DOHH2 (cell line): ENCODE results near the gene MGRN1.

Experiments
- H3F3A ChIP-seq: fragments of 200-600 bp; sonication (generic), shearing (Covaris generic); 2 replicates; pipeline ENCODE4 v1.6.0; 2016; ENCODE audit warnings: antibody characterized with exemption, mild to moderate bottlenecking; ENCODE audit not compliant: control insufficient read depth, insufficient read depth
- H3K27ac ChIP-seq: fragments of 200-600 bp; sonication (generic); 2 replicates; pipeline ENCODE4 v1.5.1; 2014; ENCODE audit warnings: low read depth, mild to moderate bottlenecking, low read length, moderate library complexity
- H3K27me3 ChIP-seq: fragments of 200-600 bp; sonication (generic); 2 replicates; pipeline ENCODE4 v1.6.1; 2014; ENCODE audit warnings: mild to moderate bottlenecking, low read length, mixed read lengths; ENCODE audit not compliant: control insufficient read depth
- H3K36me3 ChIP-seq: fragments of 200-600 bp; sonication (generic); 2 replicates; pipeline ENCODE4 v1.6.1; 2014; ENCODE audit warnings: mild to moderate bottlenecking, low read length, moderate library complexity, mixed read lengths; ENCODE audit not compliant: control insufficient read depth
- H3K4me1 ChIP-seq: fragments of 200-600 bp; sonication (generic); 2 replicates; pipeline ENCODE4 v1.6.1; 2014; ENCODE audit warnings: mild to moderate bottlenecking, low read length, mixed read lengths; ENCODE audit not compliant: control insufficient read depth
- H3K4me2 ChIP-seq: fragments of 200-600 bp; sonication (generic); 2 replicates; pipeline ENCODE4 v1.6.0; 2014; ENCODE audit warnings: mild to moderate bottlenecking, low read length, moderate library complexity
- H3K4me3 ChIP-seq: fragments of 200-600 bp; sonication (generic); 2 replicates; pipeline ENCODE4 v1.5.1; 2014; ENCODE audit warnings: mild to moderate bottlenecking, low read length, mixed read lengths
- H3K79me2 ChIP-seq: fragments of 200-600 bp; sonication (generic); 2 replicates; pipeline ENCODE4 v1.6.1; 2014; ENCODE audit warnings: mild to moderate bottlenecking, low read length, mixed read lengths; ENCODE audit not compliant: control insufficient read depth
- H3K9me2 ChIP-seq: fragments of 200-600 bp; sonication (generic); replicated peaks from 2 replicates; pipeline ENCODE4 v1.6.1; 2014; ENCODE audit warnings: mild to moderate bottlenecking, low read length, mixed read lengths; ENCODE audit not compliant: control insufficient read depth
- H3K9me3 ChIP-seq: fragments of 200-600 bp; sonication (generic); 2 replicates; pipeline ENCODE4 v1.6.1; 2014; ENCODE audit warnings: antibody characterized with exemption, low read length, mixed read lengths; ENCODE audit not compliant: control insufficient read depth, insufficient read depth
- H4K20me1 ChIP-seq: fragments of 200-600 bp; sonication (generic); 2 replicates; pipeline ENCODE4 v1.6.0; 2014; ENCODE audit warnings: low read depth, mild to moderate bottlenecking, antibody characterized with exemption, low read length, moderate library complexity; ENCODE audit not compliant: control insufficient read depth, insufficient read depth
- EZH2phosphoT487 ChIP-seq: fragments of 200-600 bp; sonication (generic); IDR thresholded peaks from 2 replicates; pipeline ENCODE4 v1.6.1; 2017; ENCODE audit warnings: borderline replicate concordance, mild to moderate bottlenecking, antibody characterized with exemption, low read length, moderate library complexity, mixed read lengths
- TF ChIP-seq, protein P1 (sequence below): fragments of 200-600 bp; sonication (generic); IDR thresholded peaks from one replicate; pipeline ENCODE4 v1.5.1; 2014; ENCODE audit warnings: antibody characterized with exemption, mild to moderate bottlenecking, low read depth, low read length; ENCODE audit not compliant: poor library complexity, severe bottlenecking

The MGRN1 gene

DNA sequence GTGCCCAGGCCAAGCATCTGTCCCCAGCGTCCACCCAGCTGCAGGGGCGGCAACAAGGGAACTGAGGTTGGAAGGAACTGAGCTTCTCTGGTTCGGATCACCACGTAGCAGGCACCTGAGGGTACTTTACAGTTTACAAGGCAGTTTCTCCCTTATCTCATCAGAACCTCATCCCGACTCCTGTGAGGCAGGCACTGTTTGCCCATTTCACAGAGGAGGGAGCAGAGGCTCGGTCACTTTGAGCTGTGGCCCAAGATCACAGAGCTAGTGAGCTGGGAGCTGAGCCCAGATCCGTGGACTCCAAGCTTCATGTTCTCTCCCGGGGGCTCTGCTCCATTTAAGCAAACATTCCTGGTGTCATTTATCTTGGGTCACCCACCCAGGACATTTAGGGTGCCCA lies 25.1 kb upstream of the MGRN1 start:
- no peak overlapping the region for H3K27ac ChIP-seq
- no peaks in the 10 kb centered on the region for H3K79me2 ChIP-seq
- H3K9me2 ChIP-seq, result no peaks in the 10 kb centered on the region
- no peaks in the 10 kb centered on the region for H3K36me3 ChIP-seq
- H3K27me3 ChIP-seq, result no peaks in the 10 kb centered on the region; the same call in 1 of the 2 replicates
- H3K4me2 ChIP-seq, result no peak overlapping the region
- H3K9me3 ChIP-seq, result no peaks in the 10 kb centered on the region
- H3F3A ChIP-seq, result no peaks in the 10 kb centered on the region
- no peak overlapping the region for H3K4me3 ChIP-seq
- no peak for TF ChIP-seq EZH2phosphoT487
- TF ChIP-seq, protein P1, sequence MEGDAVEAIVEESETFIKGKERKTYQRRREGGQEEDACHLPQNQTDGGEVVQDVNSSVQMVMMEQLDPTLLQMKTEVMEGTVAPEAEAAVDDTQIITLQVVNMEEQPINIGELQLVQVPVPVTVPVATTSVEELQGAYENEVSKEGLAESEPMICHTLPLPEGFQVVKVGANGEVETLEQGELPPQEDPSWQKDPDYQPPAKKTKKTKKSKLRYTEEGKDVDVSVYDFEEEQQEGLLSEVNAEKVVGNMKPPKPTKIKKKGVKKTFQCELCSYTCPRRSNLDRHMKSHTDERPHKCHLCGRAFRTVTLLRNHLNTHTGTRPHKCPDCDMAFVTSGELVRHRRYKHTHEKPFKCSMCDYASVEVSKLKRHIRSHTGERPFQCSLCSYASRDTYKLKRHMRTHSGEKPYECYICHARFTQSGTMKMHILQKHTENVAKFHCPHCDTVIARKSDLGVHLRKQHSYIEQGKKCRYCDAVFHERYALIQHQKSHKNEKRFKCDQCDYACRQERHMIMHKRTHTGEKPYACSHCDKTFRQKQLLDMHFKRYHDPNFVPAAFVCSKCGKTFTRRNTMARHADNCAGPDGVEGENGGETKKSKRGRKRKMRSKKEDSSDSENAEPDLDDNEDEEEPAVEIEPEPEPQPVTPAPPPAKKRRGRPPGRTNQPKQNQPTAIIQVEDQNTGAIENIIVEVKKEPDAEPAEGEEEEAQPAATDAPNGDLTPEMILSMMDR, result no peak
- no peaks in the 10 kb centered on the region for H4K20me1 ChIP-seq
- no peaks in the 10 kb centered on the region for H3K4me1 ChIP-seq

DNA sequence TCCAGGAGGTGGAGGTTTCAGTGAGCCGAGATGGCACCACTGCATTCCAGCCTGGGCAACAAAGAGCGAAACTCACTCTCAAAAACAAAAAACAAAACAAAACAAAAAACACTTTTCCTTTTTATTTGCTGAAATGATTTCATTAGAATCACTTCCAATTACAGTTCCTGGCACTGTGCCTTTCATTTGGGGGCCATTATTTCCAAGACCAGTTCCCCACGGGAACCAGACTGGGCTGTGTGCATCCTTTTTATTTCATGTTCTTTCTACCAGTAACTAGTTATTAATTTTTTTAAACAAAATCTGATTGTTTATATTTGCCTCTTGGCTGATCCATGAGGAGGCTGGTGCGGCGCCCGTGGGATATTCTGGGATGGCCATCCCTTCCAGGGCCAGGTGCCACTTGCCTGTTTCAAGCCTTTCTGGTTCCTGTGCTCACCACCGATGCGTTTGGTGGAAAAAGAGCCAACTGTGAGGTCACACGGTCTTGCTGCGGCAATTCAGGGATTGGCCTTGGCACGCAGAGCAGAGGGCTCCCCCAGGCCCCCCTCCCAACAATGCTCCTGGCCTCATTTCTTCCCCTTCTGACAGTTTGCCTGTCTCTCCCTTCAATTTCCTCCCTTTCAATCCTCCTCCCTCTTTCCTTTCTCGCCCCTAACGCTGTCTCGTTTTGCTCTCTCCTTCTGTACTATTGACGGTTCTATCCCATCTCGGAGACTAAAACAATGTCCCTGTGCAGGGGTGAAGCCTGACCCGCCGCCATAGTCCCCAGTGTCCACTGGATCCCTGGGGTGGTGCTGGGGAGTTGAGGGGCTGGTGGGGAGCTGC lies 23.4 kb upstream of the MGRN1 start:
- H3K9me2 ChIP-seq, result no peaks in the 10 kb centered on the region
- no peaks in the 10 kb centered on the region for H3K79me2 ChIP-seq
- H3K4me1 ChIP-seq, result no peaks in the 10 kb centered on the region
- no peak overlapping the region for H3K4me3 ChIP-seq
- H3K9me3 ChIP-seq, result no peaks in the 10 kb centered on the region
- no peaks in the 10 kb centered on the region for H3K36me3 ChIP-seq
- no peak overlapping the region for H3K27ac ChIP-seq
- H4K20me1 ChIP-seq, result no peaks in the 10 kb centered on the region
- H3K4me2 ChIP-seq, result no peak overlapping the region
- H3F3A ChIP-seq, result no peaks in the 10 kb centered on the region
- H3K27me3 ChIP-seq, result no peaks in the 10 kb centered on the region; the same call in 1 of the 2 replicates
- TF ChIP-seq, protein P1, result no peak
- no peak for TF ChIP-seq EZH2phosphoT487

- no peaks in the 10 kb centered on the region for H4K20me1 ChIP-seq
- no peaks in the 10 kb centered on the region for H3K79me2 ChIP-seq
- H3K4me2 ChIP-seq, result no peak overlapping the region
- no peak overlapping the region for H3K4me3 ChIP-seq
- no peaks in the 10 kb centered on the region for H3F3A ChIP-seq
- H3K9me3 ChIP-seq, result no peaks in the 10 kb centered on the region
- H3K27ac ChIP-seq, result no peak overlapping the region
- H3K36me3 ChIP-seq, result no peaks in the 10 kb centered on the region
- no peaks in the 10 kb centered on the region for H3K9me2 ChIP-seq
- no peaks in the 10 kb centered on the region for H3K4me1 ChIP-seq
- H3K27me3 ChIP-seq, result no peaks in the 10 kb centered on the region; the same call in 1 of the 2 replicates
- TF ChIP-seq, protein P1, result no peak
- no peak for TF ChIP-seq EZH2phosphoT487
Measured at GRCh38 chr16:4601864-4602186, 22.8 kb upstream of the MGRN1 start.
